SK-N-SH treated with all-trans-retinoic acid at 6 μM for 48 hours (cell line): ENCODE results near the gene PRUNE2.

Experiments used
- ARNTL ChIP-seq: fragments of 450-650 bp; formaldehyde crosslinking; IDR thresholded peaks from 2 replicates; pipeline ENCODE4 v1.5.0; 2020; ENCODE audit warnings: low read depth, mild to moderate bottlenecking, moderate library complexity, borderline replicate concordance
- PATZ1 ChIP-seq: fragments of 250-450 bp; sonication (Bioruptor Pico); IDR thresholded peaks from 2 replicates; pipeline ENCODE4 v1.8.0; 2020; ENCODE audit warnings: mild to moderate bottlenecking, moderate library complexity, borderline replicate concordance
- ZNF70 ChIP-seq: fragments of 450-650 bp; formaldehyde crosslinking; IDR thresholded peaks from 2 replicates; pipeline ENCODE4 v1.5.0; 2020; ENCODE audit warnings: mild to moderate bottlenecking, moderate library complexity
- TF ChIP-seq, protein P1 (sequence below): fragments of 250-450 bp; sonication (Bioruptor Pico); IDR thresholded peaks from 2 replicates; pipeline ENCODE4 v1.5.1; 2021; ENCODE audit warnings: mild to moderate bottlenecking, moderate library complexity

DNA sequence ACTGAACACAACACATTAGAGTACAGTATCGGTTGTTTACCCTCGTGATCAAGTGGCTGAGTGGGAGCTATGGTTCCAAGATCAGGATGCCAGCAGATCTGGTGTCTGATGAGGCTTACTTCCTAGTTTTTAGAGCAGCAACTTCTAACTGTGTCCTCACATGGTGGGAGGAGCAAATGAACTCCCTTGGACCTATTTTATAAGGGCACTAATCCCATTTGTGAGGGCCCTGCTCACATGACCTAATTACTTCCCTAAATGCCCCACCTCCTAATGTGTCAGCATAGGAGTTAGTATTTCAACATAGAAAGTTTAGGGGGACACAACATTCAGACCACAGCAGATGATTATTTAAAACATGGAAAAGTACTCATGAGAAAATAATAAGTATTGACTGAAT, 335.1 kb downstream of the PRUNE2 start:
- TF ChIP-seq, protein P1, sequence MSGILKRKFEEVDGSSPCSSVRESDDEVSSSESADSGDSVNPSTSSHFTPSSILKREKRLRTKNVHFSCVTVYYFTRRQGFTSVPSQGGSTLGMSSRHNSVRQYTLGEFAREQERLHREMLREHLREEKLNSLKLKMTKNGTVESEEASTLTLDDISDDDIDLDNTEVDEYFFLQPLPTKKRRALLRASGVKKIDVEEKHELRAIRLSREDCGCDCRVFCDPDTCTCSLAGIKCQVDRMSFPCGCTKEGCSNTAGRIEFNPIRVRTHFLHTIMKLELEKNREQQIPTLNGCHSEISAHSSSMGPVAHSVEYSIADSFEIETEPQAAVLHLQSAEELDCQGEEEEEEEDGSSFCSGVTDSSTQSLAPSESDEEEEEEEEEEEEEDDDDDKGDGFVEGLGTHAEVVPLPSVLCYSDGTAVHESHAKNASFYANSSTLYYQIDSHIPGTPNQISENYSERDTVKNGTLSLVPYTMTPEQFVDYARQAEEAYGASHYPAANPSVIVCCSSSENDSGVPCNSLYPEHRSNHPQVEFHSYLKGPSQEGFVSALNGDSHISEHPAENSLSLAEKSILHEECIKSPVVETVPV (CRISPR knock-in tag) = no peak
- TF ChIP-seq ZNF70 (CRISPR knock-in tag) = no peak
- no peak for TF ChIP-seq PATZ1 (CRISPR knock-in tag)
- TF ChIP-seq ARNTL = no peak
